OCI-LY1 (cell line): ENCODE results near the gene AREG.

Experiments used
- H2AFZ ChIP-seq: fragments of 200-600 bp; sonication (generic), shearing (Covaris generic); 2 replicates; pipeline ENCODE4 v1.6.0; 2014; ENCODE audit warnings: antibody characterized with exemption, mild to moderate bottlenecking, low read length
- H3F3A ChIP-seq: fragments of 200-600 bp; sonication (generic), shearing (Covaris generic); 2 replicates; pipeline ENCODE4 v1.6.0; 2014; ENCODE audit warnings: mild to moderate bottlenecking, antibody characterized with exemption, low read length, moderate library complexity; ENCODE audit not compliant: insufficient read depth
- H3K27ac ChIP-seq: fragments of 200-600 bp; sonication (generic); 2 replicates; pipeline ENCODE4 v1.5.1; 2014; ENCODE audit warnings: low read length, mixed run types, mild to moderate bottlenecking, low read depth; ENCODE audit not compliant: poor library complexity, severe bottlenecking
- H3K27me3 ChIP-seq: fragments of 200-600 bp; sonication (generic); 2 replicates; pipeline ENCODE4 v1.6.0; 2014; ENCODE audit warnings: antibody characterized with exemption, mild to moderate bottlenecking, low read length, moderate library complexity; ENCODE audit not compliant: insufficient read depth
- H3K36me3 ChIP-seq: fragments of 200-600 bp; sonication (generic); 2 replicates; pipeline ENCODE4 v1.6.1; 2014; ENCODE audit warnings: mild to moderate bottlenecking, antibody characterized with exemption, low read length, moderate library complexity, mixed read lengths; ENCODE audit not compliant: insufficient read depth
- H3K4me1 ChIP-seq: fragments of 200-600 bp; sonication (generic); 2 replicates; pipeline ENCODE4 v1.5.1; 2014; ENCODE audit warnings: mild to moderate bottlenecking, low read length, moderate library complexity; ENCODE audit not compliant: insufficient read depth, severe bottlenecking
- H3K4me2 ChIP-seq: fragments of 200-600 bp; sonication (generic), shearing (Covaris generic); 2 replicates; pipeline ENCODE4 v1.6.1; 2014; ENCODE audit warnings: low read length
- H3K4me3 ChIP-seq: fragments of 200-600 bp; sonication (generic); 2 replicates; pipeline ENCODE4 v1.5.1; 2014; ENCODE audit warnings: low read length, low read depth, mild to moderate bottlenecking, mixed read lengths; ENCODE audit not compliant: poor library complexity, severe bottlenecking
- H3K79me2 ChIP-seq: fragments of 200-600 bp; shearing (Covaris generic); 2 replicates; pipeline ENCODE4 v1.6.1; 2016; ENCODE audit warnings: mixed run types, low read length, mixed read lengths; ENCODE audit not compliant: insufficient read depth
- H3K9ac ChIP-seq: fragments of 200-600 bp; sonication (generic), shearing (Covaris generic); 2 replicates; pipeline ENCODE4 v1.6.1; 2014; ENCODE audit warnings: mild to moderate bottlenecking, low read length, mixed read lengths
- H3K9me2 ChIP-seq: fragments of 200-600 bp; sonication (generic), shearing (Covaris generic); 2 replicates; pipeline ENCODE4 v1.6.1; 2014; ENCODE audit warnings: low read depth, mild to moderate bottlenecking, low read length, mixed read lengths
- H3K9me3 ChIP-seq: fragments of 200-600 bp; shearing (Covaris generic); 2 replicates; pipeline ENCODE4 v1.6.1; 2014; ENCODE audit warnings: low read length, mixed read lengths
- H4K20me1 ChIP-seq: fragments of 200-600 bp; sonication (generic), shearing (Covaris generic); 2 replicates; pipeline ENCODE4 v1.6.0; 2016; ENCODE audit warnings: mild to moderate bottlenecking, low read length; ENCODE audit not compliant: insufficient read depth
- CTCF ChIP-seq: fragments of 200-600 bp; sonication (generic), shearing (Covaris generic); IDR thresholded peaks from 2 replicates; pipeline ENCODE4 v1.5.1; 2017; ENCODE audit warnings: mild to moderate bottlenecking, antibody characterized with exemption, low read length, moderate library complexity, mixed read lengths
- EZH2 ChIP-seq: fragments of 200-600 bp; sonication (generic), shearing (Covaris generic); IDR thresholded peaks from 2 replicates; pipeline ENCODE4 v1.8.0; 2017; ENCODE audit warnings: borderline replicate concordance, mixed run types, mild to moderate bottlenecking, antibody characterized with exemption, low read length, moderate library complexity, mixed read lengths

The AREG gene

GRCh38 chr4:74504212-74504611 lies 59.3 kb downstream of the AREG start:
- H3K9me3 ChIP-seq, result no peaks in the 10 kb centered on the region
- H4K20me1 ChIP-seq, result no peaks in the 10 kb centered on the region
- H3K4me1 ChIP-seq, result peaks cover 8% of the 10 kb centered on the region
- no peak overlapping the region for H2AFZ ChIP-seq
- no peak overlapping the region for H3K4me2 ChIP-seq
- TF ChIP-seq EZH2 (no peak), CTCF (no peak)
- no peaks in the 10 kb centered on the region for H3F3A ChIP-seq
- no peaks in the 10 kb centered on the region for H3K79me2 ChIP-seq
- no peaks in the 10 kb centered on the region for H3K9me2 ChIP-seq
- H3K9ac ChIP-seq, result no peak overlapping the region
- no peaks in the 10 kb centered on the region for H3K36me3 ChIP-seq
- no peak overlapping the region for H3K27ac ChIP-seq
- H3K4me3 ChIP-seq, result no peak overlapping the region
- H3K27me3 ChIP-seq, result no peaks in the 10 kb centered on the region
